HepG2 (cell line): ENCODE data around the gene GLDN. TPM values are rescaled to one million over a fixed set of nuclear protein-coding genes. Genes with fewer than 3 reads are reported as not detected.

Experiments
- ARID2 ChIP-seq: sonication (generic); formaldehyde crosslinking; IDR thresholded peaks from 2 replicates; pipeline ENCODE4 v1.8.1; 2022; ENCODE audit warnings: mild to moderate bottlenecking, missing genetic modification reagents, borderline replicate concordance
- CEBPB ChIP-seq: IDR thresholded peaks from 2 replicates; pipeline ENCODE4 v1.6.1; 2011; ENCODE audit warnings: low read depth, low read length, improper control_type of control experiment, borderline replicate concordance
- KDM5B ChIP-seq: sonication (generic); formaldehyde crosslinking; IDR thresholded peaks from 2 replicates; pipeline ENCODE4 v1.4.0; 2020; ENCODE audit warnings: missing genetic modification reagents, mild to moderate bottlenecking, borderline replicate concordance
- ZFP36L2 ChIP-seq: sonication (generic); formaldehyde crosslinking; IDR thresholded peaks from 2 replicates; pipeline ENCODE4 v1.4.0; 2020; ENCODE audit warnings: missing genetic modification reagents
- ZGPAT ChIP-seq: IDR thresholded peaks from 2 replicates; pipeline ENCODE4 v1.6.1; 2016; ENCODE audit warnings: mild to moderate bottlenecking
- ZNF788 ChIP-seq: sonication (generic); formaldehyde crosslinking; IDR thresholded peaks from 2 replicates; pipeline ENCODE4 v1.5.0; 2020; ENCODE audit warnings: mild to moderate bottlenecking, missing genetic modification reagents, borderline replicate concordance
- ZSCAN21 ChIP-seq: sonication (generic); formaldehyde crosslinking; IDR thresholded peaks from 2 replicates; pipeline ENCODE4 v1.8.0; 2022; ENCODE audit warnings: mild to moderate bottlenecking, missing genetic modification reagents, moderate library complexity, borderline replicate concordance
- ZSCAN22 ChIP-seq: sonication (generic); formaldehyde crosslinking; IDR thresholded peaks from 2 replicates; pipeline ENCODE4 v1.4.0; 2020; ENCODE audit warnings: mild to moderate bottlenecking, missing genetic modification reagents
- polyA plus RNA-seq, 8 experiments: library from polyadenylated mRNA; depleted of rRNA in 3 of 8; stranded (reverse) in 7 of 8; unstranded in 1 of 8; fragments of >200 nt; fragmentation: Illumina TruSeq in 4 of 8; extraction: Trizol in 4 of 8; gene quantifications; 2 replicates each; pipeline versions ENCODE4 v1.2.1 to v1.2.3, GENCODE V29; 2011 to 2016; ENCODE audit warnings: low read depth in 4 of 8, missing spikeins in 1 of 8, mixed read lengths in 1 of 8; ENCODE audit not compliant: insufficient read depth in 1 of 8
- total RNA-seq, 5 experiments: library from RNA; depleted of rRNA; stranded (reverse); fragments of >200 nt; fragmentation: Illumina TruSeq; extraction: Trizol; gene quantifications; 2 replicates each; pipeline ENCODE4 v1.2.3, GENCODE V29; 2016; ENCODE audit warnings: low read depth in 1 of 5
- TF ChIP-seq, protein P1 (sequence below): sonication (generic); formaldehyde crosslinking; IDR thresholded peaks from 2 replicates; pipeline ENCODE4 v1.4.0; 2020; ENCODE audit warnings: missing genetic modification reagents
- TF ChIP-seq, protein P2 (sequence below), 2 experiments: sonication (generic) in 1 of 2; formaldehyde crosslinking in 1 of 2; IDR thresholded peaks; 2 replicates each; pipeline versions ENCODE4 v1.5.1 to v1.6.1; 2011 to 2020; ENCODE audit warnings: borderline replicate concordance in 1 of 2, low read depth in 1 of 2, low read length in 1 of 2, mild to moderate bottlenecking in 1 of 2, missing genetic modification reagents in 1 of 2, moderate library complexity in 1 of 2
- TF ChIP-seq, protein P3 (sequence below): sonication (generic); formaldehyde crosslinking; IDR thresholded peaks from 2 replicates; pipeline ENCODE4 v1.5.0; 2020; ENCODE audit warnings: mild to moderate bottlenecking, missing genetic modification reagents, borderline replicate concordance

The GLDN gene
- total and polyA plus RNA-seq, 2 of the 13 experiments (the other 11 are each of a cell fraction or from before 2014, with no cell fraction given), result 0.86 to 1.0 TPM

GRCh38 chr15:51299187-51300015, 42.1 kb upstream of the GLDN start (continued):
- TF ChIP-seq ZGPAT (CRISPR knock-in tag) (peak; percentile 51; the same call in 1 of the 2 replicates), ZSCAN21 (CRISPR knock-in tag) (0 out of 2 replicates have a peak, but pooled peaks have one; percentile 13), KDM5B (CRISPR knock-in tag) (no peak), CEBPB (no peak), ZFP36L2 (no peak), ZSCAN22 (CRISPR knock-in tag) (no peak), ARID2 (peak; percentile 39; the same call in 1 of the 2 replicates), ZNF788 (peak; percentile 34; the same call in 1 of the 2 replicates)
- TF ChIP-seq, protein P1, sequence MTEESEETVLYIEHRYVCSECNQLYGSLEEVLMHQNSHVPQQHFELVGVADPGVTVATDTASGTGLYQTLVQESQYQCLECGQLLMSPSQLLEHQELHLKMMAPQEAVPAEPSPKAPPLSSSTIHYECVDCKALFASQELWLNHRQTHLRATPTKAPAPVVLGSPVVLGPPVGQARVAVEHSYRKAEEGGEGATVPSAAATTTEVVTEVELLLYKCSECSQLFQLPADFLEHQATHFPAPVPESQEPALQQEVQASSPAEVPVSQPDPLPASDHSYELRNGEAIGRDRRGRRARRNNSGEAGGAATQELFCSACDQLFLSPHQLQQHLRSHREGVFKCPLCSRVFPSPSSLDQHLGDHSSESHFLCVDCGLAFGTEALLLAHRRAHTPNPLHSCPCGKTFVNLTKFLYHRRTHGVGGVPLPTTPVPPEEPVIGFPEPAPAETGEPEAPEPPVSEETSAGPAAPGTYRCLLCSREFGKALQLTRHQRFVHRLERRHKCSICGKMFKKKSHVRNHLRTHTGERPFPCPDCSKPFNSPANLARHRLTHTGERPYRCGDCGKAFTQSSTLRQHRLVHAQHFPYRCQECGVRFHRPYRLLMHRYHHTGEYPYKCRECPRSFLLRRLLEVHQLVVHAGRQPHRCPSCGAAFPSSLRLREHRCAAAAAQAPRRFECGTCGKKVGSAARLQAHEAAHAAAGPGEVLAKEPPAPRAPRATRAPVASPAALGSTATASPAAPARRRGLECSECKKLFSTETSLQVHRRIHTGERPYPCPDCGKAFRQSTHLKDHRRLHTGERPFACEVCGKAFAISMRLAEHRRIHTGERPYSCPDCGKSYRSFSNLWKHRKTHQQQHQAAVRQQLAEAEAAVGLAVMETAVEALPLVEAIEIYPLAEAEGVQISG (CRISPR knock-in tag), result peak; percentile 43; the same call in 1 of the 2 replicates
- TF ChIP-seq, protein P2, sequence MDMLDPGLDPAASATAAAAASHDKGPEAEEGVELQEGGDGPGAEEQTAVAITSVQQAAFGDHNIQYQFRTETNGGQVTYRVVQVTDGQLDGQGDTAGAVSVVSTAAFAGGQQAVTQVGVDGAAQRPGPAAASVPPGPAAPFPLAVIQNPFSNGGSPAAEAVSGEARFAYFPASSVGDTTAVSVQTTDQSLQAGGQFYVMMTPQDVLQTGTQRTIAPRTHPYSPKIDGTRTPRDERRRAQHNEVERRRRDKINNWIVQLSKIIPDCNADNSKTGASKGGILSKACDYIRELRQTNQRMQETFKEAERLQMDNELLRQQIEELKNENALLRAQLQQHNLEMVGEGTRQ (IDR thresholded peaks at IDR 0.05; ENCODE audit: low read depth, low read length), result 0 out of 2 replicates have a peak, but pooled peaks have one; percentile 41
- TF ChIP-seq, protein P2 (CRISPR knock-in tag; IDR thresholded peaks at IDR 0.05; ENCODE audit: borderline replicate concordance), result peak; percentile 73; the same call in 1 of the 2 replicates
- TF ChIP-seq, protein P3, sequence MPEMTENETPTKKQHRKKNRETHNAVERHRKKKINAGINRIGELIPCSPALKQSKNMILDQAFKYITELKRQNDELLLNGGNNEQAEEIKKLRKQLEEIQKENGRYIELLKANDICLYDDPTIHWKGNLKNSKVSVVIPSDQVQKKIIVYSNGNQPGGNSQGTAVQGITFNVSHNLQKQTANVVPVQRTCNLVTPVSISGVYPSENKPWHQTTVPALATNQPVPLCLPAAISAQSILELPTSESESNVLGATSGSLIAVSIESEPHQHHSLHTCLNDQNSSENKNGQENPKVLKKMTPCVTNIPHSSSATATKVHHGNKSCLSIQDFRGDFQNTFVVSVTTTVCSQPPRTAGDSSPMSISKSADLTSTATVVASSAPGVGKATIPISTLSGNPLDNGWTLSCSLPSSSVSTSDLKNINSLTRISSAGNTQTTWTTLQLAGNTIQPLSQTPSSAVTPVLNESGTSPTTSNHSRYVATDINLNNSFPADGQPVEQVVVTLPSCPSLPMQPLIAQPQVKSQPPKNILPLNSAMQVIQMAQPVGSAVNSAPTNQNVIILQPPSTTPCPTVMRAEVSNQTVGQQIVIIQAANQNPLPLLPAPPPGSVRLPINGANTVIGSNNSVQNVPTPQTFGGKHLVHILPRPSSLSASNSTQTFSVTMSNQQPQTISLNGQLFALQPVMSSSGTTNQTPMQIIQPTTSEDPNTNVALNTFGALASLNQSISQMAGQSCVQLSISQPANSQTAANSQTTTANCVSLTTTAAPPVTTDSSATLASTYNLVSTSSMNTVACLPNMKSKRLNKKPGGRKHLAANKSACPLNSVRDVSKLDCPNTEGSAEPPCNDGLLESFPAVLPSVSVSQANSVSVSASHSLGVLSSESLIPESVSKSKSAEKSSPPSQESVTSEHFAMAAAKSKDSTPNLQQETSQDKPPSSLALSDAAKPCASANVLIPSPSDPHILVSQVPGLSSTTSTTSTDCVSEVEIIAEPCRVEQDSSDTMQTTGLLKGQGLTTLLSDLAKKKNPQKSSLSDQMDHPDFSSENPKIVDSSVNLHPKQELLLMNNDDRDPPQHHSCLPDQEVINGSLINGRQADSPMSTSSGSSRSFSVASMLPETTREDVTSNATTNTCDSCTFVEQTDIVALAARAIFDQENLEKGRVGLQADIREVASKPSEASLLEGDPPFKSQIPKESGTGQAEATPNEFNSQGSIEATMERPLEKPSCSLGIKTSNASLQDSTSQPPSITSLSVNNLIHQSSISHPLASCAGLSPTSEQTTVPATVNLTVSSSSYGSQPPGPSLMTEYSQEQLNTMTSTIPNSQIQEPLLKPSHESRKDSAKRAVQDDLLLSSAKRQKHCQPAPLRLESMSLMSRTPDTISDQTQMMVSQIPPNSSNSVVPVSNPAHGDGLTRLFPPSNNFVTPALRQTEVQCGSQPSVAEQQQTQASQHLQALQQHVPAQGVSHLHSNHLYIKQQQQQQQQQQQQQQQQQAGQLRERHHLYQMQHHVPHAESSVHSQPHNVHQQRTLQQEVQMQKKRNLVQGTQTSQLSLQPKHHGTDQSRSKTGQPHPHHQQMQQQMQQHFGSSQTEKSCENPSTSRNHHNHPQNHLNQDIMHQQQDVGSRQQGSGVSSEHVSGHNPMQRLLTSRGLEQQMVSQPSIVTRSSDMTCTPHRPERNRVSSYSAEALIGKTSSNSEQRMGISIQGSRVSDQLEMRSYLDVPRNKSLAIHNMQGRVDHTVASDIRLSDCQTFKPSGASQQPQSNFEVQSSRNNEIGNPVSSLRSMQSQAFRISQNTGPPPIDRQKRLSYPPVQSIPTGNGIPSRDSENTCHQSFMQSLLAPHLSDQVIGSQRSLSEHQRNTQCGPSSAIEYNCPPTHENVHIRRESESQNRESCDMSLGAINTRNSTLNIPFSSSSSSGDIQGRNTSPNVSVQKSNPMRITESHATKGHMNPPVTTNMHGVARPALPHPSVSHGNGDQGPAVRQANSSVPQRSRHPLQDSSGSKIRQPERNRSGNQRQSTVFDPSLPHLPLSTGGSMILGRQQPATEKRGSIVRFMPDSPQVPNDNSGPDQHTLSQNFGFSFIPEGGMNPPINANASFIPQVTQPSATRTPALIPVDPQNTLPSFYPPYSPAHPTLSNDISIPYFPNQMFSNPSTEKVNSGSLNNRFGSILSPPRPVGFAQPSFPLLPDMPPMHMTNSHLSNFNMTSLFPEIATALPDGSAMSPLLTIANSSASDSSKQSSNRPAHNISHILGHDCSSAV (CRISPR knock-in tag), result no peak
